WTC11 (cell line): ENCODE measurements around the gene SLC1A3. TPM values are rescaled to one million over a fixed set of nuclear protein-coding genes. Genes with fewer than 3 reads are reported as not detected.
A peak's percentile ranks its signal among the peaks of the same experiment; 100 is the strongest.

Experiments
- ATAC-seq: fragments of 200-7000 bp; cut with Tn5 transposase; 2 replicates; pipeline ENCODE4 v1.10.0; 2021; ENCODE audit warnings: mild to moderate bottlenecking, moderate library complexity
- CTCF ChIA-PET: fragments of 300-600 bp; sonication (Branson Sonifier 250); formaldehyde crosslinking; loops from one replicate; lab custom pipeline; 2021; ENCODE audit warnings: antibody characterized with exemption; lab: Charles Lee
- POLR2A ChIA-PET: fragments of 350-600 bp; sonication (Branson Sonifier 250); formaldehyde crosslinking; loops from one replicate; lab custom pipeline; 2021; ENCODE audit warnings: antibody characterized with exemption; lab: Charles Lee
- DNase-seq: peaks from one replicate; pipeline ENCODE4 v3.0.0; 2021; ENCODE audit warnings: low spot score
- H3K27ac Mint-ChIP-seq: 2 replicates; pipeline ENCODE4 v1.8.0; 2021; ENCODE audit warnings: mixed read lengths
- H3K27me3 Mint-ChIP-seq: 2 replicates; pipeline ENCODE4 v1.8.0; 2021; ENCODE audit warnings: low read depth, mild to moderate bottlenecking, moderate library complexity, mixed read lengths
- H3K36me3 Mint-ChIP-seq: 2 replicates; pipeline ENCODE4 v1.8.0; 2021; ENCODE audit warnings: mixed read lengths
- H3K4me1 Mint-ChIP-seq: 2 replicates; pipeline ENCODE4 v1.8.0; 2022; ENCODE audit warnings: mixed read lengths
- H3K4me3 Mint-ChIP-seq: 2 replicates; pipeline ENCODE4 v1.8.0; 2021; ENCODE audit warnings: mild to moderate bottlenecking, moderate library complexity, mixed read lengths
- H3K9me3 Mint-ChIP-seq: 2 replicates; pipeline ENCODE4 v1.8.0; 2021; ENCODE audit warnings: mixed read lengths
- ATF1 ChIP-seq: sonication (generic); formaldehyde crosslinking; IDR thresholded peaks from 2 replicates; pipeline ENCODE4 v1.8.1; 2023; ENCODE audit warnings: mild to moderate bottlenecking, moderate library complexity, missing genetic modification reagents
- CDX4 ChIP-seq: fragments of 250-450 bp; sonication (Bioruptor Pico); IDR thresholded peaks from 2 replicates; pipeline ENCODE4 v1.9.0; 2021; ENCODE audit warnings: moderate library complexity, mild to moderate bottlenecking, inconsistent platforms, borderline replicate concordance
- E2F5 ChIP-seq: sonication (generic); formaldehyde crosslinking; IDR thresholded peaks from 2 replicates; pipeline ENCODE4 v1.8.1; 2022; ENCODE audit warnings: mild to moderate bottlenecking, moderate library complexity, missing genetic modification reagents
- ELF4 ChIP-seq: sonication (generic); formaldehyde crosslinking; IDR thresholded peaks from 2 replicates; pipeline ENCODE4 v1.8.1; 2022; ENCODE audit warnings: low read depth, mild to moderate bottlenecking, moderate library complexity, missing genetic modification reagents
- EMX1 ChIP-seq: fragments of 250-450 bp; sonication (Bioruptor Pico); IDR thresholded peaks from 2 replicates; pipeline ENCODE4 v1.8.0; 2021; ENCODE audit warnings: mild to moderate bottlenecking
- FOXJ3 ChIP-seq: sonication (generic); formaldehyde crosslinking; IDR thresholded peaks from 2 replicates; pipeline ENCODE4 v1.9.0; 2021; ENCODE audit warnings: missing genetic modification reagents, mild to moderate bottlenecking, borderline replicate concordance
- FOXK1 ChIP-seq: sonication (generic); formaldehyde crosslinking; IDR thresholded peaks from 2 replicates; pipeline ENCODE4 v1.8.0; 2022; ENCODE audit warnings: mild to moderate bottlenecking, moderate library complexity, missing genetic modification reagents
- FOXP1 ChIP-seq: sonication (generic); formaldehyde crosslinking; IDR thresholded peaks from 2 replicates; pipeline ENCODE4 v1.8.0; 2022; ENCODE audit warnings: missing genetic modification reagents, mild to moderate bottlenecking, moderate library complexity, borderline replicate concordance
- GABPB1 ChIP-seq: sonication (generic); formaldehyde crosslinking; IDR thresholded peaks from 2 replicates; pipeline ENCODE4 v1.8.1; 2023; ENCODE audit warnings: mild to moderate bottlenecking, missing genetic modification reagents
- GRHL2 ChIP-seq: fragments of 250-450 bp; sonication (Bioruptor Pico); IDR thresholded peaks from 2 replicates; pipeline ENCODE4 v1.8.0; 2022; ENCODE audit warnings: mild to moderate bottlenecking, moderate library complexity; ENCODE audit not compliant: insufficient replicate concordance, severe bottlenecking
- IRF1 ChIP-seq: sonication (generic); formaldehyde crosslinking; IDR thresholded peaks from 2 replicates; pipeline ENCODE4 v1.8.0; 2023; ENCODE audit warnings: missing genetic modification reagents
- NFE2L1 ChIP-seq: sonication (generic); formaldehyde crosslinking; IDR thresholded peaks from 2 replicates; pipeline ENCODE4 v1.8.1; 2023; ENCODE audit warnings: missing genetic modification reagents
- PRDM15 ChIP-seq: sonication (generic); formaldehyde crosslinking; IDR thresholded peaks from 2 replicates; pipeline ENCODE4 v1.8.0; 2022; ENCODE audit warnings: missing genetic modification reagents
- PRRX2 ChIP-seq: fragments of 250-450 bp; sonication (Bioruptor Pico); IDR thresholded peaks from 2 replicates; pipeline ENCODE4 v1.8.0; 2021; ENCODE audit warnings: mild to moderate bottlenecking
- ZNF396 ChIP-seq: fragments of 250-450 bp; sonication (Bioruptor Pico); IDR thresholded peaks from 2 replicates; pipeline ENCODE4 v1.8.0; 2021; ENCODE audit warnings: mild to moderate bottlenecking, moderate library complexity, borderline replicate concordance
- ZNF423 ChIP-seq: fragments of 250-450 bp; sonication (Bioruptor Pico); IDR thresholded peaks from 2 replicates; pipeline ENCODE4 v2.1.2; 2022; ENCODE audit warnings: mild to moderate bottlenecking, moderate library complexity
- total RNA-seq: library from RNA; stranded (reverse); gene quantifications from 3 replicates; pipeline ENCODE4 v1.2.3, GENCODE V29; 2021
- TF ChIP-seq, protein P1 (sequence below): fragments of 250-450 bp; sonication (Bioruptor Pico); IDR thresholded peaks from 2 replicates; pipeline ENCODE4 v1.9.0; 2021; ENCODE audit warnings: mild to moderate bottlenecking, borderline replicate concordance

The SLC1A3 gene
- total RNA-seq, 1 experiment from 2014 or later, result 77.9 TPM

DNA sequence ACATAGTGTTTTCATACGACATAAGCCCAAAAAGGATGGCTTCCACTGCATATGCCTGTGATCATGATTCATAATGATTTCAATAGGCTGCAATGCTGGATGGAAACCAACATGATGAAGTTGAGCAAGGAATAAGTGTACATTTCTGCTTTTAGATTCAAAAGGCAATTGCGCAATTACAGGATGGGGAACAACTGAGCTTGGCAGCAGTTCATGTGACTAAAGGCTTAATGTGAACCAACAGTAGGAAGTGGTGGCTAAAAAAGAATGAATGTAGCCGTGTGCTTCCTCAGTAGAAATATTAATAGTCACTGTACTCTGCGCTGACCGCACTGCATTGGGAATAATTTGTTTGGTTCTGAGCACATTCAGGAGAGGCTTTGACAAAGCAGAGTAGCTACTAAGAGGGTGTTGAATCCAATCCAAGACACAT lies 51.2 kb downstream of the SLC1A3 start (continued):
- TF ChIP-seq CDX4 (CRISPR knock-in tag), result no peak
- TF ChIP-seq ELF4 (CRISPR knock-in tag), result no peak
- TF ChIP-seq NFE2L1 (CRISPR knock-in tag), result no peak
- no peak for TF ChIP-seq PRRX2 (CRISPR knock-in tag)
- no peak for TF ChIP-seq ZNF423
- no peak for TF ChIP-seq FOXJ3
- TF ChIP-seq ZNF396 (CRISPR knock-in tag), result no peak
- TF ChIP-seq FOXP1 (CRISPR knock-in tag), result no peak
- no peak for TF ChIP-seq GRHL2

GRCh38 chr5:36658038-36658756 lies 51.8 kb downstream of the SLC1A3 start:
- H3K27ac Mint-ChIP-seq, result peak overlapping the region; percentile 58; the same call in 1 of the 2 replicates
- no peak for DNase-seq
- CTCF ChIA-PET, result no interaction called here

More at GRCh38 chr5:36658038-36658756, 51.8 kb downstream of the SLC1A3 start:
- no peak for TF ChIP-seq ATF1 (CRISPR knock-in tag)
- TF ChIP-seq GABPB1 (CRISPR knock-in tag), result no peak
- TF ChIP-seq E2F5, result no peak
- TF ChIP-seq, protein P1, sequence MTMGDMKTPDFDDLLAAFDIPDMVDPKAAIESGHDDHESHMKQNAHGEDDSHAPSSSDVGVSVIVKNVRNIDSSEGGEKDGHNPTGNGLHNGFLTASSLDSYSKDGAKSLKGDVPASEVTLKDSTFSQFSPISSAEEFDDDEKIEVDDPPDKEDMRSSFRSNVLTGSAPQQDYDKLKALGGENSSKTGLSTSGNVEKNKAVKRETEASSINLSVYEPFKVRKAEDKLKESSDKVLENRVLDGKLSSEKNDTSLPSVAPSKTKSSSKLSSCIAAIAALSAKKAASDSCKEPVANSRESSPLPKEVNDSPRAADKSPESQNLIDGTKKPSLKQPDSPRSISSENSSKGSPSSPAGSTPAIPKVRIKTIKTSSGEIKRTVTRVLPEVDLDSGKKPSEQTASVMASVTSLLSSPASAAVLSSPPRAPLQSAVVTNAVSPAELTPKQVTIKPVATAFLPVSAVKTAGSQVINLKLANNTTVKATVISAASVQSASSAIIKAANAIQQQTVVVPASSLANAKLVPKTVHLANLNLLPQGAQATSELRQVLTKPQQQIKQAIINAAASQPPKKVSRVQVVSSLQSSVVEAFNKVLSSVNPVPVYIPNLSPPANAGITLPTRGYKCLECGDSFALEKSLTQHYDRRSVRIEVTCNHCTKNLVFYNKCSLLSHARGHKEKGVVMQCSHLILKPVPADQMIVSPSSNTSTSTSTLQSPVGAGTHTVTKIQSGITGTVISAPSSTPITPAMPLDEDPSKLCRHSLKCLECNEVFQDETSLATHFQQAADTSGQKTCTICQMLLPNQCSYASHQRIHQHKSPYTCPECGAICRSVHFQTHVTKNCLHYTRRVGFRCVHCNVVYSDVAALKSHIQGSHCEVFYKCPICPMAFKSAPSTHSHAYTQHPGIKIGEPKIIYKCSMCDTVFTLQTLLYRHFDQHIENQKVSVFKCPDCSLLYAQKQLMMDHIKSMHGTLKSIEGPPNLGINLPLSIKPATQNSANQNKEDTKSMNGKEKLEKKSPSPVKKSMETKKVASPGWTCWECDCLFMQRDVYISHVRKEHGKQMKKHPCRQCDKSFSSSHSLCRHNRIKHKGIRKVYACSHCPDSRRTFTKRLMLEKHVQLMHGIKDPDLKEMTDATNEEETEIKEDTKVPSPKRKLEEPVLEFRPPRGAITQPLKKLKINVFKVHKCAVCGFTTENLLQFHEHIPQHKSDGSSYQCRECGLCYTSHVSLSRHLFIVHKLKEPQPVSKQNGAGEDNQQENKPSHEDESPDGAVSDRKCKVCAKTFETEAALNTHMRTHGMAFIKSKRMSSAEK, result no peak
- TF ChIP-seq IRF1, result no peak
- no peak for TF ChIP-seq PRDM15
- no peak for TF ChIP-seq FOXK1 (CRISPR knock-in tag)
- no peak for TF ChIP-seq EMX1 (CRISPR knock-in tag)
- POLR2A ChIA-PET, result no interaction called here
- no peak for ATAC-seq
- no peaks in the 10 kb centered on the region for H3K9me3 Mint-ChIP-seq
- H3K4me1 Mint-ChIP-seq, result peaks cover 70% of the 10 kb centered on the region
- H3K36me3 Mint-ChIP-seq, result peaks cover 7% of the 10 kb centered on the region
- H3K27me3 Mint-ChIP-seq, result no peaks in the 10 kb centered on the region
- no peak overlapping the region for H3K4me3 Mint-ChIP-seq
